ENCODE data around the gene SLC9A7. TPM values are rescaled to one million over a fixed set of nuclear protein-coding genes. Genes with fewer than 3 reads are reported as not detected.
A peak's percentile ranks its signal among the peaks of the same experiment; 100 is the strongest.

The SLC9A7 gene
- total and polyA plus RNA-seq, 7 experiments from 2014 or later: 1.3 to 11.3 (median 3.2) TPM

DNA sequence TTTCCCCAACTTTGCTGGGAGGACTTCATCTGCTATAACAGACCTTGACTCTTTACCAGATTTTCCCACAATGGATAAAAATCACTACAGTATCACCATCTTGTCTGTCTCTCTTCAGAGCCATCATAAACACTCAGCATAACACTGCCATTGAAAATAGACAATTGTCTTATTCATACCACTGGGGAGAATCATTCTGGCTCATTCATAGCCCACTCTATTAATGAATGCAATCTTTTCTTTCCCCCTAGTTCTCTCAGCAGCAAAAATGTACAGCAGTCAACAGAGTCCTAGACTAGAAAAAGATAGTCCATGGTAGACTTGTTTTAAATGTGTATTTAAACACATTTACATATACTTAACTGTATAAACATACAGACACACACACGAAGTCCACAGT, 19.2 kb downstream of the SLC9A7 start:
- intact Hi-C loops (cut with micrococcal nuclease): no loop called here
- POLR2A ChIA-PET: no interaction called here

DNA sequence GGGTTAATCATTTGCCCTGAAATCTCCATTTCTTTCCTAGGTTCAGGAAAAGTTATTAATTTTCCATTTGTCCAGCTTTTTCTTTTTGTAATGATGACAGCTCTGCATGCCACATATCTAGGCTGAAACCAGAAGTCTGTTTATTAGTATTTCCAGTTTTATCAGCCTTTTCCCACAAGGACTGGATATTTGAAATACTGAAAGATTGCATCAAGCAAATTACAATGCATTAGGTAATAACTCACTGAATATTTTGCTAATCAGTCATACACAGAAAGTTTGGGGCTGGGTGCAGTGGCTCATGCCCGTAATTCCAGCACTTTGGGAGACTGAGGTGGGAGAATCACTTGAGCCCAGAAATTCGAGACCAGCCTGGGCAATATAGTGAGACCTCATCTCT, 21.5 kb downstream of the SLC9A7 start:
- H3K4me1 ChIP-seq (ENCODE audit: control insufficient read depth in 2 of 2, insufficient read depth in 2 of 2, low read length in 2 of 2): no peaks in the 10 kb centered on the region
- H3K27ac ChIP-seq (ENCODE audit: low read depth, low read length): no peak overlapping the region
- DNase-seq: no peak
- ATAC-seq: no peak
- POLR2A ChIA-PET: no interaction called here
- Mint-ChIP-seq H3K9me3 (peaks cover 0 to 44% (median 17%) of the 10 kb centered on the region in 11 donors), H3K27me3 (no peaks in the 10 kb centered on the region), H3K36me3 (peaks cover 0 to 46% (median 10%) of the 10 kb centered on the region in 5 donors), H3K4me3 (no peak overlapping the region), H3K27ac (no peak overlapping the region), H3K4me1 (peaks cover 0 to 11% (median 0%) of the 10 kb centered on the region in 7 donors)
- H3K36me3 ChIP-seq (ENCODE audit: control insufficient read depth in 2 of 3, insufficient read depth in 3 of 3, low read length in 3 of 3): no peaks in the 10 kb centered on the region
- H3K4me3 ChIP-seq (ENCODE audit: low read length): no peak overlapping the region
- CTCF ChIA-PET: no interaction called here
- intact Hi-C loops (cut with micrococcal nuclease): no loop called here
- H3K9me3 ChIP-seq (ENCODE audit: control insufficient read depth in 2 of 3, low read length in 3 of 3): no peaks in the 10 kb centered on the region
- H3K27me3 ChIP-seq (ENCODE audit: control insufficient read depth in 2 of 2, insufficient read depth in 2 of 2, low read length in 2 of 2): no peaks in the 10 kb centered on the region

More for the DNA sequence above, 19.2 kb downstream of the SLC9A7 start:
- Mint-ChIP-seq H3K4me1 (peaks cover 0 to 5% (median 0%) of the 10 kb centered on the region in 7 donors), H3K27ac (peak overlapping the region in 1 of 9 donors; percentile 11), H3K4me3 (no peak overlapping the region), H3K36me3 (peaks cover 0 to 44% (median 10%) of the 10 kb centered on the region in 5 donors), H3K27me3 (no peaks in the 10 kb centered on the region), H3K9me3 (peaks cover 0 to 28% (median 17%) of the 10 kb centered on the region in 11 donors)
- CTCF ChIA-PET: no interaction called here
- no peak overlapping the region for H3K4me3 ChIP-seq (ENCODE audit: low read length)
- DNase-seq: no peak
- no peak overlapping the region for H3K27ac ChIP-seq (ENCODE audit: low read depth, low read length)
- no peak for ATAC-seq
- no peaks in the 10 kb centered on the region for H3K36me3 ChIP-seq (ENCODE audit: control insufficient read depth in 2 of 3, insufficient read depth in 3 of 3, low read length in 3 of 3)
- no peaks in the 10 kb centered on the region for H3K27me3 ChIP-seq (ENCODE audit: control insufficient read depth in 2 of 2, insufficient read depth in 2 of 2, low read length in 2 of 2)
- no peaks in the 10 kb centered on the region for H3K4me1 ChIP-seq (ENCODE audit: control insufficient read depth in 2 of 2, insufficient read depth in 2 of 2, low read length in 2 of 2)
- H3K9me3 ChIP-seq (ENCODE audit: control insufficient read depth in 2 of 3, low read length in 3 of 3): no peaks in the 10 kb centered on the region

DNA sequence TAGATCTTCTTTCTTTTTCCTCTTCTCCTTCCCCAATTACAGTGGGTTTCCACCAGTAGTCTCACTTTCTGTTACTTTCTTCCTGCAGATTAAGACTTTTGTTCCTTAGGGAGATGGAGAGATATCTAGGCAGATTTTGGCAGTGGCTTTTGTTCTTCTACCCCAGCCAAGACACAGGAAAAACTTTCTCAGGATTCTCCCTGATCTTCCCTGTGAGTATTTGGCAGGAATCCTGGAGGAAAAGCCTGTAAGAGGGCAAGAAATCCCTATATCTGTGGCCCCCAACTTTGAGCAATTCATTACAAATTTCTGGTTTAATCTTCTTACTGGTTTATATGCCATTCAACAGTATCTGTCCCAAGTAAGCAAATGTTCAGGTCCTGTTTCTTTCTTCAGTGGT, 21.9 kb downstream of the SLC9A7 start:
- H3K27me3 Mint-ChIP-seq: no peaks in the 10 kb centered on the region

DNA sequence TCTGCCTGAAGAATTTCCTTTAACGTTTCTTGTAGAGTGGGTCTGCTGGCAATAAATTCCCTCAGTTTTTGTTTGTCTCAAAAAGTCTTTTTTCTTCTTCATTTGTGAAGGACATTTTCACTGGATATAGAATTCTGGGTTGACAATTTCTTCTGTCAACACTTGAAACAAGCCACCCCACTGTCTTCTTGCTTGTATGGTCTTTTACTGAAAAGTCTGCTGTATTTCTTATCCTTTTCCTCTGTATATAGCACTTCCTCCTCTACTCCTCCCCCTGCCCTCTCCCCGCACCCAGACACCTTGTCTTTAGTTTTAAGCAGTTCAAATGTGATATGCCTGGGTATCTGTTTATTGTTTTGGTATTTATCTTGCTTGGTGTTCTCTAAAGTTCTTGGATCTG, 23.3 kb downstream of the SLC9A7 start:
- Histone ChIP-seq H3K4me1 (ENCODE audit: control insufficient read depth in 2 of 2, insufficient read depth in 2 of 2, low read length in 2 of 2) (no peaks in the 10 kb centered on the region), H3K4me3 (ENCODE audit: low read length) (no peak overlapping the region), H3K27me3 (ENCODE audit: control insufficient read depth in 2 of 2, insufficient read depth in 2 of 2, low read length in 2 of 2) (no peaks in the 10 kb centered on the region), H3K27ac (ENCODE audit: low read depth, low read length) (no peak overlapping the region), H3K36me3 (ENCODE audit: control insufficient read depth in 2 of 3, insufficient read depth in 3 of 3, low read length in 3 of 3) (no peaks in the 10 kb centered on the region), H3K9me3 (ENCODE audit: control insufficient read depth in 2 of 3, low read length in 3 of 3) (no peaks in the 10 kb centered on the region)
- ATAC-seq (no peak), DNase-seq (no peak)
- no peaks in the 10 kb centered on the region for H3K27me3 Mint-ChIP-seq
- intact Hi-C loops (cut with micrococcal nuclease): no loop called here
- H3K4me1 Mint-ChIP-seq: peaks cover 0 to 11% (median 0%) of the 10 kb centered on the region in 7 donors
- H3K9me3 Mint-ChIP-seq: peaks cover 0 to 44% (median 15%) of the 10 kb centered on the region in 11 donors
- ChIA-PET CTCF (no interaction called here), POLR2A (no interaction called here)
- peaks cover 0 to 44% (median 10%) of the 10 kb centered on the region in 5 donors for H3K36me3 Mint-ChIP-seq
- no peak overlapping the region for H3K4me3 Mint-ChIP-seq
- H3K27ac Mint-ChIP-seq: no peak overlapping the region

More for the DNA sequence above, 21.9 kb downstream of the SLC9A7 start:
- intact Hi-C loops (cut with micrococcal nuclease): no loop called here
- ATAC-seq: no peak
- H3K36me3 ChIP-seq (ENCODE audit: control insufficient read depth in 2 of 3, insufficient read depth in 3 of 3, low read length in 3 of 3): no peaks in the 10 kb centered on the region
- H3K4me1 Mint-ChIP-seq: peaks cover 0 to 11% (median 0%) of the 10 kb centered on the region in 7 donors
- H3K36me3 Mint-ChIP-seq: peaks cover 0 to 43% (median 10%) of the 10 kb centered on the region in 5 donors
- no peak overlapping the region for H3K27ac Mint-ChIP-seq
- no peaks in the 10 kb centered on the region for H3K27me3 ChIP-seq (ENCODE audit: control insufficient read depth in 2 of 2, insufficient read depth in 2 of 2, low read length in 2 of 2)
- no peak overlapping the region for H3K4me3 ChIP-seq (ENCODE audit: low read length)
- POLR2A ChIA-PET: no interaction called here
- H3K9me3 Mint-ChIP-seq: peaks cover 0 to 44% (median 17%) of the 10 kb centered on the region in 11 donors
- no peak overlapping the region for H3K27ac ChIP-seq (ENCODE audit: low read depth, low read length)
- no peak overlapping the region for H3K4me3 Mint-ChIP-seq
- no peaks in the 10 kb centered on the region for H3K9me3 ChIP-seq (ENCODE audit: control insufficient read depth in 2 of 3, low read length in 3 of 3)
- DNase-seq: no peak
- CTCF ChIA-PET: no interaction called here
- no peaks in the 10 kb centered on the region for H3K4me1 ChIP-seq (ENCODE audit: control insufficient read depth in 2 of 2, insufficient read depth in 2 of 2, low read length in 2 of 2)

DNA sequence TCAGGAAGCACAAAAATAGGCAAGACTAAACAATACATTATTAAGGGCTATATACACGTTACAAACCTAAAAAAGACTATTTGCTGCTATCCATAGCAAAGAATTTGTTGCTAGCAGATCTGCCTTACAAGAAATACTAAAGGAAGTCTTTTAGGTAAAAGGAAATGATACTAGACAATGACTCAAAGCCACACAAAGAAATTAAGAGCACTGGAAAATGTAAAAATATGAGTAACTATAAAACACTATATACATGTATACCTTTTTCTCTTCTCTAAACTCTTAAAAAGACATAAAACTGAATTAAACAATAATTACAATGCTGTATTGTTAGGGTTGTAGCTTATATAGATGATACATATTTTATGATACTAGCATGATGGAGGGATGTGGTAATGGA, 25.7 kb downstream of the SLC9A7 start:
- Histone ChIP-seq H3K4me3 (ENCODE audit: low read length) (no peak overlapping the region), H3K27me3 (ENCODE audit: control insufficient read depth in 2 of 2, insufficient read depth in 2 of 2, low read length in 2 of 2) (no peaks in the 10 kb centered on the region), H3K9me3 (ENCODE audit: control insufficient read depth in 2 of 3, low read length in 3 of 3) (no peaks in the 10 kb centered on the region), H3K4me1 (ENCODE audit: control insufficient read depth in 2 of 2, insufficient read depth in 2 of 2, low read length in 2 of 2) (no peaks in the 10 kb centered on the region), H3K36me3 (ENCODE audit: control insufficient read depth in 2 of 3, insufficient read depth in 3 of 3, low read length in 3 of 3) (no peaks in the 10 kb centered on the region), H3K27ac (ENCODE audit: low read depth, low read length) (no peak overlapping the region)
- ChIA-PET POLR2A (no interaction called here), CTCF (no interaction called here)
- Mint-ChIP-seq H3K9me3 (peaks cover 0 to 44% (median 13%) of the 10 kb centered on the region in 11 donors), H3K4me3 (no peak overlapping the region), H3K4me1 (peaks cover 0 to 11% (median 0%) of the 10 kb centered on the region in 7 donors), H3K36me3 (peaks cover 0 to 34% (median 9%) of the 10 kb centered on the region in 5 donors), H3K27me3 (no peaks in the 10 kb centered on the region), H3K27ac (peak overlapping the region in 1 of 9 donors; percentile 55)
- no peak for ATAC-seq
- intact Hi-C loops (cut with micrococcal nuclease): no loop called here
- no peak for DNase-seq

DNA sequence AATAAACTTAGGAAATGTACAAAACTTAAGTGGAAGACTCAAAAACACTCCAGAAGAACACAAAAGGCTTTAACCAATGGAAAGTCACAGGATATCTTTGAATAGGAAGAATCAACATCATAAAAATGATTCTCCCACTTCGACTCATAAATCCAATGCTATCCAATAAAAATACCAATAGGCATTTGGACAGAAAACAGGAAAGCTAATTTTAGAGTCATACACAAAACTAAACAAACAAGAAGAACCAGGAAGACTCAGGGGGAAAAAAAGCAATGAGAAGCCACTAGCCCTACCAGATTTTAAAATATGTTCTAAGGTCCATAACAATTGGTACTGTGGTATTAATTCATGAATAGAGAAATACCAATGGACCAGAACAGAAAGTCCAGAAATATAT, 28.2 kb downstream of the SLC9A7 start:
- Histone ChIP-seq H3K9me3 (ENCODE audit: control insufficient read depth in 2 of 3, low read length in 3 of 3) (no peaks in the 10 kb centered on the region), H3K36me3 (ENCODE audit: control insufficient read depth in 2 of 3, insufficient read depth in 3 of 3, low read length in 3 of 3) (no peaks in the 10 kb centered on the region), H3K4me3 (ENCODE audit: low read length) (no peak overlapping the region), H3K27me3 (ENCODE audit: control insufficient read depth in 2 of 2, insufficient read depth in 2 of 2, low read length in 2 of 2) (no peaks in the 10 kb centered on the region), H3K4me1 (ENCODE audit: control insufficient read depth in 2 of 2, insufficient read depth in 2 of 2, low read length in 2 of 2) (no peaks in the 10 kb centered on the region), H3K27ac (ENCODE audit: low read depth, low read length) (no peak overlapping the region)
- intact Hi-C loops (cut with micrococcal nuclease): no loop called here
- H3K27ac Mint-ChIP-seq: no peak overlapping the region
- ChIA-PET POLR2A (no interaction called here), CTCF (no interaction called here)
- ATAC-seq (no peak), DNase-seq (no peak)
- H3K27me3 Mint-ChIP-seq: no peaks in the 10 kb centered on the region
- H3K9me3 Mint-ChIP-seq: peaks cover 0 to 26% (median 6%) of the 10 kb centered on the region in 11 donors
- H3K4me1 Mint-ChIP-seq: peaks cover 0 to 11% (median 0%) of the 10 kb centered on the region in 7 donors
- H3K36me3 Mint-ChIP-seq: peaks cover 0 to 14% (median under 1%) of the 10 kb centered on the region in 5 donors
- no peak overlapping the region for H3K4me3 Mint-ChIP-seq

DNA sequence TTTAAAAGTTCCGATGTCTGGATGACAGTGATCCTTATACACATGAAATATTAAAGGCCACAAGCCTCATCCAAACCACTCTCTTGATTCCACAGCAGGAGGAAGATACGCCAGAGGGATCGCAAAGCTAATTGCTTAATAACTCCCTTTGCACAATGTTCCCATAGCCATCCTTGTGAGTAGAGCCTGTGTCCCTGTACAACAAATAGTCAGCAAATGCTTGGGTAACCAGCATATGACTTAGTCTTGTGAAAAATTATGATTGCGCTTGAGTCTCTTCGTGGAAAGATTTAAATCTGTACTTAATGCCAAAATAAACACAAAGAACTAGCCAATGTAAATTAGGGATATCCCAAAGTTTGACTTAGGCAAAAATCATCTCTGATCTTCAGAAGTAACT, 31.5 kb downstream of the SLC9A7 start:
- ATAC-seq: no peak

More for the DNA sequence above, 31.5 kb downstream of the SLC9A7 start:
- H3K9me3 ChIP-seq (ENCODE audit: control insufficient read depth in 2 of 3, low read length in 3 of 3): no peaks in the 10 kb centered on the region
- H3K4me1 Mint-ChIP-seq: no peaks in the 10 kb centered on the region
- H3K27me3 ChIP-seq (ENCODE audit: control insufficient read depth in 2 of 2, insufficient read depth in 2 of 2, low read length in 2 of 2): no peaks in the 10 kb centered on the region
- H3K4me1 ChIP-seq (ENCODE audit: control insufficient read depth in 2 of 2, insufficient read depth in 2 of 2, low read length in 2 of 2): no peaks in the 10 kb centered on the region
- intact Hi-C loops (cut with micrococcal nuclease): no loop called here
- no peaks in the 10 kb centered on the region for H3K27me3 Mint-ChIP-seq
- H3K27ac Mint-ChIP-seq: no peak overlapping the region
- ChIA-PET CTCF (no interaction called here), POLR2A (no interaction called here)
- peaks cover 0 to 10% (median 0%) of the 10 kb centered on the region in 5 donors for H3K36me3 Mint-ChIP-seq
- peaks cover 0 to 2% (median 0%) of the 10 kb centered on the region in 11 donors for H3K9me3 Mint-ChIP-seq
- no peak for DNase-seq
- H3K4me3 Mint-ChIP-seq: no peak overlapping the region
- no peaks in the 10 kb centered on the region for H3K36me3 ChIP-seq (ENCODE audit: control insufficient read depth in 2 of 3, insufficient read depth in 3 of 3, low read length in 3 of 3)
- no peak overlapping the region for H3K27ac ChIP-seq (ENCODE audit: low read depth, low read length)
- no peak overlapping the region for H3K4me3 ChIP-seq (ENCODE audit: low read length)
